AG04450 (cell line): ENCODE measurements around the gene CCDC57. TPM values are rescaled to one million over a fixed set of nuclear protein-coding genes. Genes with fewer than 3 reads are reported as not detected.

Experiments used
- CTCF ChIA-PET: fragments of 300-600, 350-600 bp; formaldehyde crosslinking; extraction: SDS; loops from one replicate; lab custom pipeline; 2022; ENCODE audit warnings: antibody characterized with exemption, inconsistent platforms; lab: Charles Lee
- POLR2A ChIA-PET: fragments of 350-600 bp; formaldehyde crosslinking; extraction: SDS; loops from one replicate; lab custom pipeline; 2021; ENCODE audit warnings: antibody characterized with exemption, inconsistent platforms; lab: Yijun Ruan, JAX
- DNase-seq: peaks from one replicate; pipeline ENCODE4 v3.0.0-alpha.2; 2011; ENCODE audit warnings: low read depth, low spot score
- H3K27ac ChIP-seq: one replicate; pipeline ENCODE4 v1.5.1; 2012; ENCODE audit warnings: low read depth, low read length, control low read depth
- H3K27me3 ChIP-seq: one replicate; pipeline ENCODE4 v1.6.0; 2012; ENCODE audit warnings: low read length; ENCODE audit not compliant: control insufficient read depth, insufficient read depth
- H3K4me3 ChIP-seq: 2 replicates; pipeline ENCODE4 v1.5.1; 2011; ENCODE audit warnings: mild to moderate bottlenecking, low read depth, low read length, control low read depth
- H3K9me3 ChIP-seq: 2 replicates; pipeline ENCODE4 v1.5.1; 2012; ENCODE audit warnings: low read length; ENCODE audit not compliant: control insufficient read depth, insufficient read depth
- polyA plus RNA-seq: library from polyadenylated mRNA; depleted of rRNA; stranded (reverse); fragments of >200 nt; gene quantifications from 2 replicates; pipeline ENCODE4 v1.2.3, GENCODE V29; 2011
- TF ChIP-seq, protein P1 (sequence below): IDR thresholded peaks from 2 replicates; pipeline ENCODE4 v1.5.1; 2011; ENCODE audit warnings: low read depth, low read length, control low read depth, inconsistent platforms

CCDC57 gene
- polyA plus RNA-seq, 1 experiment, result 11.1 TPM

DNA sequence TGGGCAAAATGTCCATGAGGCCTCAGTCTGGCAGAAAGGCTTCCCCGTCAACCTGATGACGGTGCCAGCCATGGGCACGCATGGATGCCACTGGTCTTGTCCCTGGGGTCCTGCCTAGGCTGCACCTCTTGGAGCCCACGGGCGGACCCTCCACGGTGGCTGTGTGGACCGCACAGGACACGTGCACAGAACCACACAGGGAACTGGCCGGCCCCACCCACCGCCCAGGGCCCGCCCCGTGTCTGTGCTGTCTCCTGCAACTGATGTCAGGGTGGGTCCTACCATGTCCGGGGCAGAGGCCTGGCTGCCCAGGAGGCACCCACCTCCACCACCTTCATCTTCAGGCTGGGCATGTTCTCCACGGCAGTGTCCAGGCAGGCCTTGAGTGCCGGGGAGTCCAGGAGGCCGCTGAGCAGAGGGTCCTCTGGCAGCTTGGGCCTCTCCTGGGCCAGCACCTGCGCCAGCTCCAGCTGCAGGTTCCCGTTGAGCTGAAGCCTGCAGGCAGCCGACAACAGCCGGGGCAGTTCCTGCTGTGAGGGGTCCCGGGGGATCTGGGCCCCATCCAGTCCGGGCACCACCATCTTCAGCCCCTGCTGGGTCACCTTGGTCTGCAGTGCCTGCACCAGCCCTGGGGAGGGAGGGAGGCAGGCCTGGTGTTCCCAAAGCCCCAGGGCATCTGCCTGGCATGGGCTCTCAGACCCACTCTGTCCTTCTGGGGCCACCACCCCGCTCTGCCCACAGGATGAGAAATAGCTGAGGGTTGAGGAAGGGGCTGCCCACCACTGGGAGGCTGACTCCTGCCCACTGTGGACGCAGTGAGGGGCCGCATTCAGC, 126.5 kb downstream of the CCDC57 start:
- no peak overlapping the region for H3K27ac ChIP-seq

DNA sequence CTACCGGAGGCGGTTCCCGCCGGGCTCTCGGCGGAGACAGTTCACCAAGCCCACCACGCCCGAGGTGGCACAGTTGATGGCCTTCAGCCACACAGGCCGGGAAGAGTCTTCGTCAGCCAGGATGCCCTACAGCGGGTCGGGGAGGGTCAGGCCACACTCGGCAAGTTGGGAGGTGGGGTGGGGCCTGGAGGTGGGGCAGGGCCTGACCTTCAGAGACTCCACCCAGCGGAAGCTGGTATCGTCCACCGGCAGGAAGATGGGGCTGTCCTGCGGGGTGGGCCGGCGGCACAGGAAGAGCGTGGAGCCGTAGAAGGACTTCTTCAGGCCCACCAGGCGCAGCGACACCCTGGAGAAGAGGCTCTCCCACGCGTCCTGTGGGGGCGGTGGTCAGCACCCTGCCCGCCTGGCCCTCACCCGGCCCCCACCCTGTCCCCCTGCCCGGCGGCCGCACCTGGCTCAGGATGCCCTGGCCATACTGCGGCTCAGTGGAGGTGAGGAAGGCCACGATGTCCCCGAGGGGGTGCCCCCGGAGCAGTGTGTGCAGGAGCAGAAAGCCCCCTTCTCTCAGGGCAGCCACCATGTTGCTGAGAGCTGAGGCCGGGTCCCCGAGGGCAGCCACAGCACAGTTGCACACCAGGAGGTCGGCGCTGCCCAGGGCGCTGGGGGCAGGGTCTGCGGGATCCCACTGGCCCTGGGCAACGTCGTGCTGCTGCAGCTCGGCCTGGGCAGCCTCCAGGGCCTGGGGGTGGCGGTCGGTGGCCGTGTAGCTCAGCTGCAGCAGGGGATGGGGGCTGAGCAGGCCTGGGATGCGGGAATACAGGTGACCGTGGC, 127.4 kb downstream of the CCDC57 start:
- TF ChIP-seq, protein P1, sequence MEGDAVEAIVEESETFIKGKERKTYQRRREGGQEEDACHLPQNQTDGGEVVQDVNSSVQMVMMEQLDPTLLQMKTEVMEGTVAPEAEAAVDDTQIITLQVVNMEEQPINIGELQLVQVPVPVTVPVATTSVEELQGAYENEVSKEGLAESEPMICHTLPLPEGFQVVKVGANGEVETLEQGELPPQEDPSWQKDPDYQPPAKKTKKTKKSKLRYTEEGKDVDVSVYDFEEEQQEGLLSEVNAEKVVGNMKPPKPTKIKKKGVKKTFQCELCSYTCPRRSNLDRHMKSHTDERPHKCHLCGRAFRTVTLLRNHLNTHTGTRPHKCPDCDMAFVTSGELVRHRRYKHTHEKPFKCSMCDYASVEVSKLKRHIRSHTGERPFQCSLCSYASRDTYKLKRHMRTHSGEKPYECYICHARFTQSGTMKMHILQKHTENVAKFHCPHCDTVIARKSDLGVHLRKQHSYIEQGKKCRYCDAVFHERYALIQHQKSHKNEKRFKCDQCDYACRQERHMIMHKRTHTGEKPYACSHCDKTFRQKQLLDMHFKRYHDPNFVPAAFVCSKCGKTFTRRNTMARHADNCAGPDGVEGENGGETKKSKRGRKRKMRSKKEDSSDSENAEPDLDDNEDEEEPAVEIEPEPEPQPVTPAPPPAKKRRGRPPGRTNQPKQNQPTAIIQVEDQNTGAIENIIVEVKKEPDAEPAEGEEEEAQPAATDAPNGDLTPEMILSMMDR, result no peak
- ChIA-PET CTCF (no interaction called here), POLR2A (no interaction called here)
- Histone ChIP-seq H3K27me3 (no peaks in the 10 kb centered on the region), H3K4me3 (no peak overlapping the region), H3K27ac (no peak overlapping the region), H3K9me3 (no peaks in the 10 kb centered on the region; the same call in 1 of the 2 replicates)
- no peak for DNase-seq

More for the DNA sequence above, 126.5 kb downstream of the CCDC57 start:
- Histone ChIP-seq H3K9me3 (no peaks in the 10 kb centered on the region; the same call in 1 of the 2 replicates), H3K27me3 (no peaks in the 10 kb centered on the region), H3K4me3 (no peak overlapping the region)
- no peak for DNase-seq
- TF ChIP-seq, protein P1, result no peak
- ChIA-PET CTCF (no interaction called here), POLR2A (no interaction called here)

DNA sequence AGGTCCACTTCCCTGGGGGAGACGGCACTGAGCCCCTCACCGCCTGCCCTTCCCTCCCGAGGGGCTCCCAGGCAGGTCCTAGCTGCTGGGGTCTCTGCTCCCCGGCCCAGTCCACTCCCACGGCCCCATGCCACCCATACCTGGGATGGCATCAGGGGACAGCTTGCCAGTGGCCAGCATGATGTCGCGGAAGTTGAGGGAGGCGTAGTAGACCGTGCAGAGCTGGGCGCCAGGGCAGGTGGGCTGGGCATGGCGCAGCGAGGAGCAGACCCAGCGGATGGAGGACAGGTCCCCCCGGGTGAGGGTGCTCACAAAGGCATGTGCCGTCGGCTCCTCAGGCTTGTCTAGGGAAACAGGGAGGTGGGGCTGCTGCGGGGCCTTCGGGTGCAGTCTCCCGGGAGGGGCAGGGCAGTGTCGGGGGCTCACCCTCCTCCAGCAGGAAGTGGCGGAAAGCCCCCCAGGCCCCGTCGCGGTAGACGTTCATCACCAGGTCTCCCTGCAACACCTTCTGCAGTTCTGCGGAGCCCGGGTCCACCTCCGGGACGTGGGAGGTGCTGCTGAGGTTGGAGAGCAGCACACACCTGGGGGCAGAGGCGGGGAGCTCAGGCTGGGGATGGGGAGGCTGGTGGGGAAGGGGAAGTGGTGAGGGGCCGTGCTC, 128.1 kb downstream of the CCDC57 start:
- H3K4me3 ChIP-seq, result no peak overlapping the region
- H3K27ac ChIP-seq, result no peak overlapping the region
- TF ChIP-seq, protein P1, result no peak
- no peaks in the 10 kb centered on the region; the same call in 1 of the 2 replicates for H3K9me3 ChIP-seq
- H3K27me3 ChIP-seq, result no peaks in the 10 kb centered on the region
- DNase-seq, result no peak
- ChIA-PET POLR2A (no interaction called here), CTCF (no interaction called here)

DNA sequence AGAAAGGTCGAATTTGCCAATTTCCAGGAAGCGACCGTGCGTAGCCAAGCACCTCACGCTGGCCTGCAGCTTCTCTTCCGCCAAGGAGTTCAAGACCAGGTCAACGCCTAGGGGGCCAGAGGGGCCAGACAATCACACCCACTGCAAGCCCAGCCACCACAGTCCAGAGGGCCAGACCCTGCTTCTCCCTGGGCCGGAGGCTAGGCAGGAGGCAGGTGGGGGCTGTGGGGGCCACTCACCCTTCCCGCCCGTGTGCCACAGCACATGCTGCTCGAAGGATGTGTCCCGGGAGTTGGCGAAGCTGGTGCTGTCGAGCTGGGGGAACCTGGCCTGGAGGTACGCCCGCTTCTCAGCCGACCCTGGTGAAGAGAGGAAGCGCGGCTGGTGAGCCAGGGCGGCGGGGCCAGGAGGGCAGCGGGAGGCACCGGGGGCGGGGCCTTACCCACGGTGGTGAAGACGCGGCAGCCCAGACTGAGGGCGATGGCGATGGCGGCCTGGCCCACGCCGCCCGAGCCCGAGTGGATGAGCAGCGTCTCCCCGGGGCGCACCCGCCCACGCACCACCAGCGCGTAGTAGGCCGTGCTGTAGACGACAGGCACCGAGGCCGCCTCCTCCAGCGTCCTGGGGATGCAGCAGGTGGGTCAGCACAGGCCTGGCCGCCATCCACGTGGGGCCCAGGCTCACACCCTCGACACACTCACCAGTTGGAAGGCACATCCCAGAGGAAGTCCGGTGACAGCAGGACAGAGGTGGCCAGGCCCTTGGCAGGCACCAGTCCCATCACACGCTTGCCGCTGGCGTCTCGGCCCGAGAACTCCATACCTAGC, 128.9 kb downstream of the CCDC57 start:
- ChIA-PET POLR2A (no interaction called here), CTCF (interaction anchor here (0.6 kb wide), 1 partner anchor 11 kb away, joined by 3 read pairs; no protein-coding TSS in a partner anchor)
- H3K4me3 ChIP-seq, result no peak overlapping the region
- H3K9me3 ChIP-seq, result no peaks in the 10 kb centered on the region; the same call in 1 of the 2 replicates
- no peaks in the 10 kb centered on the region for H3K27me3 ChIP-seq
- H3K27ac ChIP-seq, result no peak overlapping the region
- DNase-seq, result no peak
- TF ChIP-seq, protein P1, result no peak
